T-helper 1 cell (primary cell): ENCODE measurements around the gene SLC22A7.
"Not testable (repeated sequence)": the region's sequence is repeated elsewhere in the genome, so short reads cannot be mapped to it uniquely, and the experiment has no call there.

Source experiments
- DNase-seq, 5 donors: peaks; one replicate each; pipeline ENCODE4 v3.0.0-alpha.2; 2012 to 2020

Gene SLC22A7

DNA sequence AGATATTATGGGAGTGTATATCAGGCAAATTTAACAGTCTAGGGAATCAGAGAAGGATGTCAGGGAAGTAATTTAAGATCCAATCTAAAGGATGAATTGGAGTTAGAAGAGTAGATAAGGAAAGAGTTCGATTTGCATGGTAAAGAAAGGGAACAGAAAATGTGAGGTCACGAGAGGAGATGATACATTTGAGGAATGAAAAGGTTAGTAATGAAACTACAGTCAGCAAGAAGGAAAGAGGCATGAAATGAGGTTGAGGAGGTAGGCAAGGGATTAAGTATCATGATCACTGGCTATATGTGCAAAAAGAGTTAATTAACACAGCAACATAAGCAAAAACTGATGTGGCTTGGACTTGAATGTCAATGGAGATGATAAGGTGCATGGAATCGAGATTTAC, 49.0 kb downstream of the SLC22A7 start:
- DNase-seq: no peak

- DNase-seq: no peak
Observed at GRCh38 chr6:43347444-43347843, 49.4 kb downstream of the SLC22A7 start.

DNA sequence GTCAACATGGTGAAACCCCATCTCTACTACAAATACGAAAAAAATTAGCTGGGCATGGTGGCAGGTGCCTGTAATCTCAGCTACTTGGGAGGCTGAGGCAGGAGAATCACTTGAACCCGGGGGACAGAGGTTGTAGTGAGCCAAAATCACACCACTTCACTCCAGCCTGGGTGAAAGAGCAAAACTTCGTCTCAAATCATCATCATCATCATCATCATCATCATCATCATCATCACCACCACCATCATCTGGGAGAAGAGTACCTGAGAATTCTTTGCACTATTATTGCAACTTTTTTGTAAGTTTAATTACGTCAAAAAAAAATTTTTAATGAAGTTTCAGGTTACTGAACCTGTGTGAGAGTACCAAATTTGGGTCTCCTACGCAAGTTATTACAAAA, 53.9 kb downstream of the SLC22A7 start:
- not testable (repeated sequence) for DNase-seq
